K562 (cell line): Measurements from ENCODE around the gene SEMA6B. TPM values are rescaled to one million over a fixed set of nuclear protein-coding genes. Genes with fewer than 3 reads are reported as not detected.
A peak's percentile ranks its signal among the peaks of the same experiment; 100 is the strongest.

Experiments used
- ATAC-seq: fragments of 200-7000 bp; cut with Tn5 transposase; 3 replicates; pipeline ENCODE4 v1.9.1; 2020; ENCODE audit warnings: moderate library complexity
- BruUV-seq: library from RNA; stranded (reverse); fragments of 400-500 nt; replicated peaks from 2 replicates; lab custom pipeline; 2021; lab: Mats Ljungman, UMichigan
- CTCF ChIA-PET: fragments of 300-600 bp; formaldehyde crosslinking; extraction: SDS; loops from one replicate; lab custom pipeline; 2021; ENCODE audit warnings: low intra/inter-chr PET ratio; lab: Yijun Ruan, JAX
- POLR2A ChIA-PET: fragments of 300-600, 350-650 bp; sonication (Branson Sonifier 250); formaldehyde crosslinking; extraction: SDS; loops from one replicate; lab custom pipeline; 2021; ENCODE audit warnings: antibody characterized with exemption, inconsistent platforms; lab: Yijun Ruan, JAX
- DNase-seq, 4 experiments: peaks; one replicate each; pipeline versions ENCODE4 v3.0.0 to v3.0.0-alpha.2; 2011 to 2018; ENCODE audit warnings: low spot score in 3 of 4, mixed read lengths in 3 of 4; ENCODE audit errors: extremely low read depth in 1 of 4
- FAIRE-seq: peaks from 2 replicates; lab custom pipeline; 2011; peaks lifted over from hg19 to GRCh38; lab: Jason Lieb, UNC
- H2AFZ ChIP-seq: 2 replicates; pipeline ENCODE4 v1.6.0; 2011; ENCODE audit warnings: low read depth, low read length, control low read depth, inconsistent platforms
- H3K27ac ChIP-seq: fragments of 200-600 bp; 3 replicates; pipeline ENCODE4 v1.8.0; 2011; ENCODE audit warnings: low read depth, mild to moderate bottlenecking, control low read depth, inconsistent platforms, low read length, moderate library complexity, mixed read lengths; ENCODE audit errors: extremely low read depth
- H3K27me3 ChIP-seq, 2 experiments: fragments of 300-600 bp in 1 of 2; 2 replicates in 1 of 2; 3 replicates in 1 of 2; pipeline versions ENCODE4 v1.6.0 to v1.8.0; 2011; ENCODE audit warnings: inconsistent platforms in 2 of 2, low read length in 2 of 2, mild to moderate bottlenecking in 1 of 2, mixed read lengths in 1 of 2, moderate library complexity in 1 of 2; ENCODE audit not compliant: control insufficient read depth in 2 of 2, insufficient read depth in 2 of 2
- H3K36me3 ChIP-seq: fragments of 300-600 bp; 3 replicates; pipeline ENCODE4 v1.8.0; 2011; ENCODE audit warnings: mild to moderate bottlenecking, low read length, inconsistent platforms; ENCODE audit not compliant: control insufficient read depth, insufficient read depth
- H3K4me1 ChIP-seq, 2 experiments: fragments of 200-600 bp in 1 of 2; replicated peaks in 1 of 2; 2 replicates in 1 of 2; 3 replicates in 1 of 2; pipeline versions ENCODE4 v1.5.1 to v1.8.0; 2011; ENCODE audit warnings: inconsistent platforms in 2 of 2, low read length in 2 of 2, mild to moderate bottlenecking in 1 of 2, mixed read lengths in 1 of 2, moderate library complexity in 1 of 2; ENCODE audit not compliant: control insufficient read depth in 2 of 2, insufficient read depth in 2 of 2
- H3K4me2 ChIP-seq: 2 replicates; pipeline ENCODE4 v1.6.1; 2011; ENCODE audit warnings: low read length, control low read depth, inconsistent platforms, mixed read lengths; ENCODE audit not compliant: insufficient read depth
- H3K4me3 ChIP-seq: fragments of 200-600 bp; sonication (generic), shearing (Covaris generic); 2 replicates; pipeline ENCODE4 v1.5.1; 2016; ENCODE audit warnings: control low read depth, inconsistent platforms
- H3K79me2 ChIP-seq: fragments of 200-600 bp; 3 replicates; pipeline ENCODE4 v1.8.0; 2011; ENCODE audit warnings: low read length, inconsistent platforms; ENCODE audit not compliant: control insufficient read depth, insufficient read depth
- H3K9ac ChIP-seq, 2 experiments: 2 replicates each; pipeline versions ENCODE4 v1.6.0 to v1.6.1; 2011; ENCODE audit warnings: low read depth in 2 of 2, low read length in 2 of 2, control low read depth in 1 of 2, inconsistent platforms in 1 of 2, mild to moderate bottlenecking in 1 of 2, mixed read lengths in 1 of 2; ENCODE audit not compliant: insufficient read depth in 1 of 2
- H3K9me1 ChIP-seq: one replicate; pipeline ENCODE4 v1.6.0; 2011; ENCODE audit warnings: inconsistent platforms, mild to moderate bottlenecking, low read length, moderate library complexity; ENCODE audit not compliant: control insufficient read depth, insufficient read depth
- H3K9me3 ChIP-seq: replicated peaks from 2 replicates; pipeline ENCODE4 v1.5.1; 2011; ENCODE audit warnings: low read depth, low read length, inconsistent platforms; ENCODE audit not compliant: control insufficient read depth, insufficient read depth
- H4K20me1 ChIP-seq: replicated peaks from 2 replicates; pipeline ENCODE4 v1.6.1; 2011; ENCODE audit warnings: low read length, inconsistent platforms, mixed read lengths; ENCODE audit not compliant: control insufficient read depth, insufficient read depth
- ADNP ChIP-seq: fragments of 200-800 bp; sonication (Bioruptor generic); IDR thresholded peaks from 2 replicates; pipeline ENCODE4 v1.6.1; 2016; ENCODE audit warnings: missing genetic modification characterization, missing compliant biosample characterization
- BCOR ChIP-seq: fragments of 450-650 bp; IDR thresholded peaks from 2 replicates; pipeline ENCODE4 v1.6.1; 2016
- BRCA1 ChIP-seq, 2 experiments: fragments of 450-650 bp in 1 of 2; sonication (generic) in 1 of 2; formaldehyde crosslinking in 1 of 2; IDR thresholded peaks; 2 replicates each; pipeline versions ENCODE4 v1.5.0 to v1.6.1; 2017 to 2020; ENCODE audit warnings: mild to moderate bottlenecking in 1 of 2, missing genetic modification reagents in 1 of 2
- CBX3 ChIP-seq, 2 experiments: IDR thresholded peaks; 1 replicate in 1 of 2; 2 replicates in 1 of 2; pipeline ENCODE4 v1.6.1; 2012; ENCODE audit warnings: inconsistent platforms in 2 of 2, low read length in 2 of 2, borderline replicate concordance in 1 of 2, control low read depth in 1 of 2
- CHD4 ChIP-seq: fragments of 200-600 bp; sonication (generic); IDR thresholded peaks from 3 replicates; pipeline ENCODE4 v1.6.1; 2012; ENCODE audit warnings: low read depth, mild to moderate bottlenecking, mixed read lengths, low read length, inconsistent platforms; ENCODE audit not compliant: insufficient read depth, insufficient replicate concordance, poor library complexity, severe bottlenecking
- KDM1A ChIP-seq, 2 experiments: fragments of 450-650 bp; IDR thresholded peaks; 2 replicates each; pipeline ENCODE4 v1.6.1; 2016; ENCODE audit warnings: mild to moderate bottlenecking in 2 of 2
- PTBP1 ChIP-seq: fragments of 200-400 bp; formaldehyde crosslinking; IDR thresholded peaks from 2 replicates; pipeline ENCODE4 v1.6.1; 2017; ENCODE audit warnings: low read depth, low read length
- RBM25 ChIP-seq: fragments of 200-400 bp; formaldehyde crosslinking; IDR thresholded peaks from 2 replicates; pipeline ENCODE4 v1.6.1; 2018; ENCODE audit warnings: low read length, low read depth, moderate library complexity; ENCODE audit not compliant: severe bottlenecking
- RBM39 ChIP-seq: fragments of 200-400 bp; formaldehyde crosslinking; optimal IDR thresholded peaks from 2 replicates; pipeline ENCODE3; 2018; ENCODE audit warnings: low read depth, low read length
- RCOR1 ChIP-seq, 2 experiments: IDR thresholded peaks; 2 replicates each; pipeline ENCODE4 v1.6.1; 2012; ENCODE audit warnings: low read depth in 2 of 2, low read length in 2 of 2, borderline replicate concordance in 1 of 2, improper control_type of control experiment in 1 of 2
- ZKSCAN8 ChIP-seq: fragments of 200-800 bp; sonication (Bioruptor generic); IDR thresholded peaks from 2 replicates; pipeline ENCODE4 v1.6.1; 2016; ENCODE audit warnings: missing genetic modification characterization, missing compliant biosample characterization
- WGBS: fragments of 100-300 bp; shearing (Covaris generic); methylation state at CpG from one replicate; pipeline ENCODE4 v1.1.6; 2016; ENCODE audit warnings: low coverage, mixed read lengths; ENCODE audit not compliant: insufficient coverage; ENCODE audit errors: missing lambda C conversion rate; 5-methylcytosine and 5-hydroxymethylcytosine counted together
- in situ Hi-C: fragments of 300-500 bp; cut with MboI; formaldehyde crosslinking; loops from 4 replicates; pipeline ENCODE4 v1.15.0; 2018; ENCODE audit warnings: inconsistent platforms, mixed read lengths
- intact Hi-C: fragments of 100-400 bp; cut with micrococcal nuclease; formaldehyde crosslinking; loops from 2 replicates; pipeline ENCODE4 v1.14.2; 2022
- polyA plus RNA-seq, 8 experiments: library from polyadenylated mRNA; depleted of rRNA in 4 of 8; stranded (reverse) in 5 of 8; unstranded in 3 of 8; fragments of >200 nt; fragmentation: Nextera tagmentation in 2 of 8; fragmentation: Illumina TruSeq in 1 of 8; extraction: Ambion mirVana in 2 of 8; extraction: Trizol in 1 of 8; gene quantifications; 2 replicates each; pipeline versions ENCODE4 v1.2.1 to v1.2.3, GENCODE V29; 2011 to 2014; ENCODE audit warnings: inconsistent platforms in 1 of 8, missing spikeins in 1 of 8
- total RNA-seq, 7 experiments: library from RNA; depleted of rRNA in 6 of 7; stranded (reverse); fragments of >200 nt in 6 of 7; fragmentation: Illumina TruSeq in 2 of 7; extraction: Trizol in 2 of 7; gene quantifications; 2 replicates each; pipeline versions ENCODE4 v1.2.1 to v1.2.3, GENCODE V29; 2011 to 2021; ENCODE audit warnings: low replicate concordance in 1 of 7

The SEMA6B gene
- total and polyA plus RNA-seq, 9 of the 15 experiments (the other 6 are each of a cell fraction or from before 2014, with no cell fraction given), result 0.65 to 4.6 (median 2.5) TPM; not detected in 2

- Histone ChIP-seq H3K79me2 (peaks cover 9% of the 10 kb centered on the region; the same call in 2 of the 3 replicates), H3K27me3 (peaks cover 0 to 6% of the 10 kb centered on the region in 2 experiments; a peak in 3 of 5 replicates), H3K4me2 (no peak overlapping the region), H3K36me3 (peaks cover 9% of the 10 kb centered on the region; the same call in 1 of the 3 replicates), H4K20me1 (no peaks in the 10 kb centered on the region), H2AFZ (no peak overlapping the region), H3K27ac (no peak overlapping the region), H3K9me3 (no peaks in the 10 kb centered on the region)
- no TSS peak for BruUV-seq
- CTCF ChIA-PET, result no interaction called here
- TF ChIP-seq BRCA1 (IDR thresholded peaks at IDR 0.05) (no peak), BRCA1 (CRISPR knock-in tag; IDR thresholded peaks at IDR 0.05) (no peak), RBM39 (no peak), CBX3 (IDR thresholded peaks at IDR 0.05; ENCODE audit: borderline replicate concordance in 1 of 2, low read length in 2 of 2) (0 out of 3 replicates have a peak, but pooled peaks of 1 of the 2 experiments have one; percentile 61), RBM25 (peak; percentile 90), PTBP1 (0 out of 2 replicates have a peak, but pooled peaks have one; percentile 69), KDM1A (IDR thresholded peaks at IDR 0.05) (peak in 1 of 2 experiments; percentile 47; a peak in 2 of 4 replicates), BCOR (peak; percentile 70; the same call in 1 of the 2 replicates), ZKSCAN8 (peak; percentile 86), CHD4 (peak; percentile 73), RCOR1 (IDR thresholded peaks at IDR 0.05; ENCODE audit: borderline replicate concordance in 1 of 2, low read depth in 2 of 2, low read length in 2 of 2) (peak in 1 of 2 experiments; percentile 48; a peak in 1 of 4 replicates), ADNP (tag) (peak; percentile 94)
- TF ChIP-seq, all 486 proteins: peak for 9
- intact Hi-C loops, result no loop called here
- Histone ChIP-seq H3K4me3 (no peak overlapping the region), H3K4me1 (peaks cover 5 to 44% of the 10 kb centered on the region in 2 experiments; a peak in 4 of 5 replicates), H3K9me1 (no peaks in the 10 kb centered on the region), H3K9ac (no peak overlapping the region)
- 38% methylated on average over 9 of the region's 9 CpGs for WGBS
- no peak for FAIRE-seq
- no peak for DNase-seq
- POLR2A ChIA-PET, result interaction anchor here (1.3 to 1.6 kb wide), 2 partner anchors 10 to 62 kb away, joined by 6 to 8 read pairs; partner anchors contain the start of gene HDGFL2
- in situ Hi-C loops, result no loop called here
- no peak for ATAC-seq
Measured at GRCh38 chr19:4533835-4534424, 25.6 kb downstream of the SEMA6B start.
